K562 treated with DMSO at 1 percent for 4 hours (cell line): ENCODE results near the gene FAM83C. TPM values are rescaled to one million over a fixed set of nuclear protein-coding genes. Genes with fewer than 3 reads are reported as not detected.

Experiments
- total RNA-seq: library from RNA; unstranded; fragments of 300-600 nt; gene quantifications from 2 replicates; pipeline ENCODE4 v1.2.3, GENCODE V29; 2022; ENCODE audit not compliant: insufficient read depth

The FAM83C gene
- total RNA-seq = not detected in 2 replicates

GRCh38 chr20:35291654-35292503, at the start of gene FAM83C:
Gene FAM83C (minus strand): TSS chr20:35292425. CDS start chr20:35292304, 121 bp downstream.

GRCh38 chr20:35284267-35284991, 7.8 kb downstream of the FAM83C start, which contains the start of gene EIF6:
Gene EIF6 (minus strand): TSS chr20:35284772. CDS start chr20:35284487, 285 bp downstream.

GRCh38 chr20:35277531-35278395, 14.5 kb downstream of the FAM83C start, which contains the start of gene MMP24OS:
Gene MMP24OS (minus strand): TSS chr20:35278122. CDS start chr20:35277929, 193 bp downstream.

Other genes with a start within 250 kb of the FAM83C start
- gene TRPC4AP, start 199.6 kb downstream of the FAM83C start, total RNA-seq = 72.4 and 84.8 TPM in 2 replicates
- 19.5 and 19.6 TPM in 2 replicates for gene EDEM2, start 145.1 kb downstream of the FAM83C start, total RNA-seq
- 11.8 and 14.1 TPM in 2 replicates for gene PROCR, start 120.4 kb downstream of the FAM83C start, total RNA-seq
- 0.47 TPM in 1 of 2 replicates, not detected in the other for gene MMP24, start 65.7 kb downstream of the FAM83C start, total RNA-seq
- gene MMP24OS, start 14.3 kb downstream of the FAM83C start, total RNA-seq = 107 and 118 TPM in 2 replicates
- 205 and 207 TPM in 2 replicates for gene EIF6, start 7.7 kb downstream of the FAM83C start, total RNA-seq
- 33.7 and 44.0 TPM in 2 replicates for gene UQCC1, start 119.5 kb upstream of the FAM83C start, total RNA-seq
- gene GDF5, start 145.8 kb upstream of the FAM83C start, total RNA-seq = not detected in 2 replicates
- 14.5 TPM in 2 replicates for gene CEP250, start 163.2 kb upstream of the FAM83C start, total RNA-seq
- not detected in 2 replicates for gene C20orf173, start 237.2 kb upstream of the FAM83C start, total RNA-seq
- gene ERGIC3, start 249.7 kb upstream of the FAM83C start, total RNA-seq = 324 and 354 TPM in 2 replicates